Measurements from ENCODE around the gene IQCF2.
"Not testable (repeated sequence)": the region's sequence is repeated elsewhere in the genome, so short reads cannot be mapped to it uniquely, and the experiment has no call there.

GRCh38 chr3:51868896-51869295, 7.5 kb downstream of the IQCF2 start:
- not testable (repeated sequence) for TF ChIP-seq CTCF (IDR thresholded peaks at IDR 0.05); ZFX (IDR thresholded peaks at IDR 0.05; ENCODE audit: borderline replicate concordance)

All from 22Rv1 (cell line).